Ramos (cell line): Measurements from ENCODE around the gene TGIF2.
"Not testable (repeated sequence)": the region's sequence is repeated elsewhere in the genome, so short reads cannot be mapped to it uniquely, and the experiment has no call there.

ENCODE experiments used
- in situ Hi-C: fragments of 300-500 bp; cut with MboI; formaldehyde crosslinking; loops from one replicate; pipeline ENCODE4 v1.14.3; 2022; ENCODE audit warnings: low sequenced_read_pairs; ENCODE audit not compliant: unreplicated experiment

Gene TGIF2

DNA sequence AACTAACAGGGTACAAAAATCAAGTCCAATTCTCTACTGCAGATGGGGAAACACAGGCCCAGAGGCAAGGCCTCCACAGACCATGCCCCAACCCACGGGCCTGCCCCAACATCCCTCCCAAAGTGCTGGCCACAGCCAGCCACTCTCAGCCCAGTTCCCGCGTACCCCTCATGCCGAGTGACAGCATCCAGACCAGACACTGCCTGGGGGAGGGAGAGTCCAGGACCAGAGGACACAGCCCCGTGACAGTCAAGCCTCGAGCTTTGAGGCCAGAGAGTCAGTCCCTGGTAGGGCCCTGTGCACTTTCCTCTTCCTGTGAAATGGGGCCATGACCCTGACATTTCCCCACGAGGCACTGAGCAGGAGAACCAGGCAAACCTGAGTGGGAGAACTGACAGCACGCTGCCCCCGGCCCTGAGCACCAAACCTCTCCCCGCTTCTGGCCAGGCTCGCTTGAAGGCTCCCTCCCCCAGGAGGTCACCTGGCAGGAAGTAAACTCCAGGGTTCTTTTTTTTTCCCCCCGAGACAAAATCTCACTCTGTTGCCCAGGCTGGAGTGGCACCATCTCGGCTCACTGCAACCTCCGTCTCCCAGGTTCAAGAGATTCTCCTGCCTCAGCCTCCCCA, 27.2 kb upstream of the TGIF2 start:
- in situ Hi-C loops, result no loop called here

DNA sequence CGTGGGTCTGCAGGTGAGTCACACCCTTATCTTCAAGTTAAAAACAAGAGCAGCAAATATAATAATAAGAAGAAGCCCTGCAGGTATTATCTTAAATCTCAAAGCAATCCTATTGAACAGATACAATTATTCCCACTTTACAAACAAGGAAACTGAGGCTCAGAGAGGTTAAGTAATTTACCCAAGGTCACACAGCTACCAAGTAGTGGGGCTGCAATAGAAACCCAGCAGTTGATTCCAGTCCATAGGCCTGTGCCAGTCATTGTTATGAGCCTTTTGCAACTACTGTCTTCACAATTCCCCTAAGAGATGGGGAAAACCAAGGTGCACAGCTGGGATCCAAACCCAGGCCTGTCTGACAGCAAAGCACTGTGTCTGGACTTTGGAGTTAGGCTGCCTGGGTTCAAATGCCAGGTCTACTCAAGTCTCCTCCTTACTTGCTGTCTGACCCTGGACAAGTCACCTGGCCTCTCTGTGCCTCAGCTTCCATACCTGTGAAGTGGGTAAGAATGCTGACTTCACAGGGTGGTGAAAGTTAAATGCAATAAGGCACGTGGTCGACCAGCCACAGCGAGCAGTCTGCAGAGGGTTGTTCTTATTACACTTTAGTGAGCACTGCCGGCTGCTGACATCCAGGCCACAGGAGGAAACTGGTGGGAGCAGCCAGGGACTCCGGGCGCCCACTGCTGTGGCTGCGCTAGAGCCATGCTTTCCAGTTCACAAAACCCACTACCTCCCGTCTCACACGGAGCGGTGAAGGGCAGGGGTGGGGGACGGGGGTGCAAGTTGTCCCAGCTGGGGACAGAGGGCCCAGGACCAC, 26.0 kb upstream of the TGIF2 start:
- in situ Hi-C loops, result no loop called here

DNA sequence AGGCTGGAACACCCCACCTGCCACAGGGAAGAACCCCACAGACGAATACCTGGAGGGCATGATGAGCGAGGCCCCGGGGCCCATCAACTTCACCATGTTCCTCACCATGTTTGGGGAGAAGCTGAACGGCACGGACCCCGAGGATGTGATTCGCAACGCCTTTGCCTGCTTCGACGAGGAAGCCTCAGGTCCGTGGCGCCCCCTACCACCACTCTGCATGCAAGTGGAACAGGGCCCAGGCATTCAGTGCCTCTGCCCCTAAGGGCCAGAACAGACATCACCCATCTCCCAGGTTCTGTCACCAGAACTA, 25.4 kb upstream of the TGIF2 start:
- in situ Hi-C loops, result no loop called here

DNA sequence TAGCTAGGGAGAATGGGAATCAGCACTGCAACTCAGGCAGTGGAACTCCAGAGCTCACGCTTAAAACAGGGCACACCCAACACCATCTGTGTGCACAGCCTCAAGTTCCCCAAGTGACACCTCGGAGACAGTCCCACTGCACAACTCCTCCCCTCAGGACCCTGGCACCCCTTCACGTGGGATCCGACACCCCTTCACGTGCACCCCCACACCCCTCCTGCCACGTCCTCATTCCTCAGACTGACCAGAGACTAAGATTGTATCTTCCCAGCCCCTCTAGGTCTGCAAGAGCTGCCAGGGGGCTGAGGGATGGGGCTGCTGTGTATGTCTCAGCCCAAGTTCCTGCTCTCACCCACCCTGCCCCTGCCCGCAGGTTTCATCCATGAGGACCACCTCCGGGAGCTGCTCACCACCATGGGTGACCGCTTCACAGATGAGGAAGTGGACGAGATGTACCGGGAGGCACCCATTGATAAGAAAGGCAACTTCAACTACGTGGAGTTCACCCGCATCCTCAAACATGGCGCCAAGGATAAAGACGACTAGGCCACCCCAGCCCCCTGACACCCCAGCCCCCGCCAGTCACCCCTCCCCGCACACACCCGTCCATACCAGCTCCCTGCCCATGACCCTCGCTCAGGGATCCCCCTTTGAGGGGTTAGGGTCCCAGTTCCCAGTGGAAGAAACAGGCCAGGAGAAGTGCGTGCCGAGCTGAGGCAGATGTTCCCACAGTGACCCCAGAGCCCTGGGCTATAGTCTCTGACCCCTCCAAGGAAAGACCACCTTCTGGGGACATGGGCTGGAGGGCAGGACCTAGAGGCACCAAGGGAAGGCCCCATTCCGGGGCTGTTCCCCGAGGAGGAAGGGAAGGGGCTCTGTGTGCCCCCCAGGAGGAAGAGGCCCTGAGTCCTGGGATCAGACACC, 24.4 kb upstream of the TGIF2 start:
- in situ Hi-C loops, result no loop called here

DNA sequence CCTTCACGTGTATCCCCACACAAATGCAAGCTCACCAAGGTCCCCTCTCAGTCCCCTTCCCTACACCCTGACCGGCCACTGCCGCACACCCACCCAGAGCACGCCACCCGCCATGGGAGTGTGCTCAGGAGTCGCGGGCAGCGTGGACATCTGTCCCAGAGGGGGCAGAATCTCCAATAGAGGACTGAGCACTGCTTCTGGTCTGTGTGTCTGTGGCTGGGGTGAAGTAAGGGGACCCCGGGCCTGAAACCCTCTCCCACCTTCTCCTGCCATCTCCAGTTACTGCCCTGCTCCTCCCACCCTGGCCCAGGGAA, 23.8 kb upstream of the TGIF2 start:
- in situ Hi-C loops, result no loop called here

DNA sequence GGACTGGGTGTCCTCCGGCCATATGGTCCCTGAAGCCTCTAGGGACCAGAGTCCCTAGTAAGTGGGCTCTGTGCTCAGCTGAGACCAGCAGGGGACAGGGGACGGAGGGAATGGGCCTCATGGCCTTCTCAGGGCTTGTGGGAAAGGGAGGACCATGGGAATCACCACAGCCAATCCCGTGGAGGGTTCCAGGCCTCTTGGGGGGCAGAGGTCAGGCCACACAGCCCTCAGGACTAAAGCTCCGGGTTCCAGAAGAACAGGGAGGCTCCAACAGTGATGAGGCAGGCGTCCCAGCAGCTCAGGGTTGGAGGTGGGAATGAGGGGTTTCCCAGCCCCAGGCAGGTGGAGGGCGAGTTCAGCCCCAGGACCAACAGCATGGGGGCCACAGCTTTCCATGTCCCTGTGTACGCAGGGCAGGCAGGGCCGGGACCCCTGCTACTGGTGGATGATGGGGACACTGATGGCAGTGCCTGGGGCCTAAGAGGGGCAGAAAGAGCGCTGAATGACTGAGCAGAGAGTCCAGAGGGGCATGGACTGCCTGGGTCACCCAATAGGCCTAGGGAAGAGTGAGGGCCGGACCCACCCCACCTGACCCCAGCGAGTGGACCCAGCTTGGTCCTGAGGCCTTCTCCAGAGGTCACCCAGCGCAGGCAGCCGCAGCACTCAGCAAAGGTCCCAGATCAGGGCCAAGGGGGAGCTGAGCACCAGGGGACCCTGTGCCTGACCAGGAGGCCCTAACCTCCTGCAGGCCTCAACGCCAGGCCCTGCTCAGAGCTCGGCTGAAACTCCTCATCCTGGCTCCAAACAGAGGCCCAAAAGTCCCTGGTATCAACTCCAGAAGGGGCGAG, 23.2 kb upstream of the TGIF2 start:
- in situ Hi-C loops, result no loop called here

- in situ Hi-C loops, result no loop called here
These were observed 22.6 kb upstream of the TGIF2 start for GRCh38 chr20:36550790-36551299.

DNA sequence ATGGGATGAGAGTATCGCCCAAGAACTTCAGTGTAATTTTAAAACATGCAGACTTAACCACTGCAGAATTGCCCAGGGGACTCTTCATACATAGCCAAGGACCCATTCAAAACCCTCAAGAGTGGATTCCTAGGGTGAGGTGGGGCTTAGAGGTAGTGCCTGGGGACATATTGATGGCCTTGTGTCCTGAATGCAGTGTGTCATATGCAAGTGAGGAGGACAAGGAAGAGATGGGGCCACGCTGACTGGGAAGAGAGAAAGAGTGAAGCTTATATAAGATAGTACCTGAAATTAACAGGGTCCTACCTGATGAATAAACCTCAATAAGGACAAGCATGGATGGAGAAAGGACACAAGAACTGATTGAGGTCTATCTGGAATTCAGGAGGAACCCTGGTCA, 18.1 kb upstream of the TGIF2 start:
- in situ Hi-C loops, result no loop called here

DNA sequence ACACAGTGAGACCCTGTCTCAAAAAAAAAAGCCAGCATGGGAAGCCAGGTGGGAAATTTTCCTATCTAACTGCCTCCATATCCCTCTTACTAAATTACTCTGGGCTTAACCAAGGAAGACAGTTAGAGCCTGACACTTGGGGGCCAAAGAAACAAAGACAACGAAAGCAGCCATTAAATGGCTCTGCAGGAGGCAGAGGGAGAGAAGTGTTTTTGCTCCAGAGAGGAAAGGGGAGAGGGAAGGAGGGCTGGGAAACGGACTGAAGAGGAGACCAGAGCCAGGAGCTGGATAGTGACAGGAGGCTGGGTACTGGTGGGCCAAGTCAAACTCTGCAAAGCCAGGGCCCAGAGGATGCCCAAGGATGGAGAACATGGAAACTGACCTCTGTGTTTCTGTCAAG, 10.7 kb upstream of the TGIF2 start:
- in situ Hi-C loops, result no loop called here

DNA sequence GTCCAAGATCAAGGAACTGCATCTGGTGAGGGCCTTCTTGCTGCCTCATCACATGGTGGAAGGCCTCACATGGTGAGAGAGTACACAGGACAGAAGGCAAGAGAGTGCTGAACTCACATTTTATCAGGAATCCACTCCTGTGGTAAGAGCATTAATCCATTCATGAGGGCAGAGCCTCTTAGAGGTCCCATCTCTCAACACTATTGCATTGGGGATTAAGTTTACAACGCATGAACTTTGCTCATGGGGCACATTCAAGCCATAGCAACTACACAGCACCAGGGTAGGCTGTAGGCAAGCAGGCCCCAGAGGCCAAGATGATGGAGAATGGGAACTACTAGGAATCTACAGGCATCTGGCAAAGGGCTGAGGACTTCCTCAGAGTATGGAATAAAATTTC, 10.0 kb upstream of the TGIF2 start:
- in situ Hi-C loops, result no loop called here

- in situ Hi-C loops, result not testable (repeated sequence)
These were observed 9.2 kb upstream of the TGIF2 start for GRCh38 chr20:36564078-36564725.

DNA sequence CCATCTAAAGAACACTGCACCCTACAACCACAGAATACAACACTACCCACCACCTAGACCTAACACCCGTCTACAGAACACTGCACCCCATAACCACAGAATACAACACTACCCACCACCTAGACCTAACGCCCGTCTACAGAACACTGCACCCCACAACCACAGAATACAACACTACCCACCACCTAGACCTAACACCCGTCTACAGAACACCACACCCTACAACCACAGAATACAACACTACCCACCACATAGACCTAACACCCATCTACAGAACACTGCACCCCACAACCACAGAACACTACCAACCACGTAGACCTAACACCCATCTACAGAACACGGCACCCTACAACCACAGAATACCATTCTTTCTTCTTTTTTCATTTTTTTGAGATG, 8.7 kb upstream of the TGIF2 start:
- in situ Hi-C loops, result loop anchor here (5.0 kb wide), 1 partner anchor 38 kb away; no protein-coding TSS in a partner anchor

DNA sequence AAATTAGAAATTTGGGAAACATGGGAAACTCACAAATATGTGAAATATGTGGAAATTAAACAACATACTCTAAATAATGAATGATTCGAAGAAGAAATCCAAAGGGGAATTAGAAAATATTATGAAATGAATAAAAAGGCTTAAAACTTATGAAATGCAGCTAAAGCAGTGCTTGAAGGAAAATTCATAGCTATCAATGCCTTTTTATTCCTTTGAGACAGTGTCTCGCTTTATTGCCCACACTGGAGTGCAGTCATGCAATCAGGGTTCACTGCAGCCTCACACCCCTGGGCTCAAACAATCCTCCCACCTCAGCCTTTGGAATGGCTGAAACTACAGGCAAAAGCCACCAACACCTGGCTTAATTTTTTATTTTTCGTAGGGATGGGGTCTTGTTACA, 7.9 kb upstream of the TGIF2 start:
- in situ Hi-C loops, result loop anchor here (5.0 kb wide), 1 partner anchor 37 kb away; no protein-coding TSS in a partner anchor

GRCh38 chr20:36569847-36570429, 3.5 kb upstream of the TGIF2 start:
- in situ Hi-C loops, result loop anchor here (5.0 kb wide), 1 partner anchor 32 kb away; no protein-coding TSS in a partner anchor

DNA sequence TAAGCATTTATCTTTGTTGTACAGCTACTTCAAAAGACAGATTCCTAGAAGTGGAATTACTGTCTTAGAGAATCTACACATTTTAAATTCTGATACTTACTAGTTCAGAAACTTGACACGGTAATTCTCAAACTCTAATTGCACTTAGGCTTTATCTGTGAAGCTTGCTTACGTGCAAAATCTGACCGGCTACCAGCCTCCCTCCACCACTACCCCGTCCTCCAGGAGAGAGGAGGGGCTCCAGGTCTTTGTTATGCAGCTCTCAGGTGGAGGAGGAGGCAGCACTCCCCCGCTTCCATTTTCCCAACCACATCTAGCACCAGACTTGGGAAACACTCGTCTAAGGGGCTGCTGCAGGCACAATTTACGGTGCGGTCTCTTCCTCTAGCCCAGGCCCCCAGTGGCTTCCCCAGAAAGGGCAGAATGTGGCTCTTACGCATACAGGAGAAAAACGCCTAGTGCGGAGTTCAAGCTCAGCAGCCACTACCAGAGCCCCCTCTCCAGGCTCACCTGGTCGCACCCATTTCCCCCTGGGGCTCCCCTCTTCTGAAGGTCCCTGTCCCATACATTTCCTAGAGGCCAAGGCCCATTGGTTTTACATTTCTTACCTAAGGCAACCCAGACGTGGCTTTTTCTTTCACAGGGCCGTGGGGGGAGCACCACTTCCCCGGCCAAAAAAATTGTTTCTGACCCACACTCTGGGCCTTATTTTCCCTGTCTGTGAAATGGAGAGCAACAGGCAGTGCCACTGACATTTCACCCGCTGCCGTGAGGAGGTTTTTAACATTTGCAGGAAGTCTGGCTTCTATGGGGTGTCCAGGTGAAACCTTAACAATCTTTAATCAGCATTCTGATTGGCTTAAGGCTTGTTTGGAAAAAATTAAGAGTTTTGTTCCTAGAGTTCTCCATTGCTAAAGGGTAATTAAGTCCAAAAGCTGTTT, 1.6 kb upstream of the TGIF2 start:
- in situ Hi-C loops, result no loop called here

GRCh38 chr20:36572701-36573102, 695 bp upstream of the TGIF2 start:
- in situ Hi-C loops, result no loop called here

- in situ Hi-C loops, result no loop called here
These were observed 485 bp downstream of the TGIF2 start for GRCh38 chr20:36573798-36574365.
